K562 (cell line): Measurements from ENCODE around the gene ADGRA3. TPM values are rescaled to one million over a fixed set of nuclear protein-coding genes. Genes with fewer than 3 reads are reported as not detected.

ENCODE experiments used
- ATAC-seq: fragments of 200-7000 bp; cut with Tn5 transposase; 3 replicates; pipeline ENCODE4 v1.9.1; 2020; ENCODE audit warnings: moderate library complexity
- BruUV-seq: library from RNA; stranded (reverse); fragments of 400-500 nt; replicated peaks from 2 replicates; lab custom pipeline; 2021; lab: Mats Ljungman, UMichigan
- CTCF ChIA-PET: fragments of 300-600 bp; formaldehyde crosslinking; extraction: SDS; loops from one replicate; lab custom pipeline; 2021; ENCODE audit warnings: low intra/inter-chr PET ratio; lab: Yijun Ruan, JAX
- POLR2A ChIA-PET: fragments of 300-600, 350-650 bp; sonication (Branson Sonifier 250); formaldehyde crosslinking; extraction: SDS; loops from one replicate; lab custom pipeline; 2021; ENCODE audit warnings: antibody characterized with exemption, inconsistent platforms; lab: Yijun Ruan, JAX
- DNase-seq, 4 experiments: peaks; one replicate each; pipeline versions ENCODE4 v3.0.0 to v3.0.0-alpha.2; 2011 to 2018; ENCODE audit warnings: low spot score in 3 of 4, mixed read lengths in 3 of 4; ENCODE audit errors: extremely low read depth in 1 of 4
- FAIRE-seq: peaks from 2 replicates; lab custom pipeline; 2011; peaks lifted over from hg19 to GRCh38; lab: Jason Lieb, UNC
- H2AFZ ChIP-seq: 2 replicates; pipeline ENCODE4 v1.6.0; 2011; ENCODE audit warnings: low read depth, low read length, control low read depth, inconsistent platforms
- H3K27ac ChIP-seq: fragments of 200-600 bp; 3 replicates; pipeline ENCODE4 v1.8.0; 2011; ENCODE audit warnings: low read depth, mild to moderate bottlenecking, control low read depth, inconsistent platforms, low read length, moderate library complexity, mixed read lengths; ENCODE audit errors: extremely low read depth
- H3K27me3 ChIP-seq, 2 experiments: fragments of 300-600 bp in 1 of 2; 2 replicates in 1 of 2; 3 replicates in 1 of 2; pipeline versions ENCODE4 v1.6.0 to v1.8.0; 2011; ENCODE audit warnings: inconsistent platforms in 2 of 2, low read length in 2 of 2, mild to moderate bottlenecking in 1 of 2, mixed read lengths in 1 of 2, moderate library complexity in 1 of 2; ENCODE audit not compliant: control insufficient read depth in 2 of 2, insufficient read depth in 2 of 2
- H3K36me3 ChIP-seq: fragments of 300-600 bp; 3 replicates; pipeline ENCODE4 v1.8.0; 2011; ENCODE audit warnings: mild to moderate bottlenecking, low read length, inconsistent platforms; ENCODE audit not compliant: control insufficient read depth, insufficient read depth
- H3K4me1 ChIP-seq, 2 experiments: fragments of 200-600 bp in 1 of 2; replicated peaks in 1 of 2; 2 replicates in 1 of 2; 3 replicates in 1 of 2; pipeline versions ENCODE4 v1.5.1 to v1.8.0; 2011; ENCODE audit warnings: inconsistent platforms in 2 of 2, low read length in 2 of 2, mild to moderate bottlenecking in 1 of 2, mixed read lengths in 1 of 2, moderate library complexity in 1 of 2; ENCODE audit not compliant: control insufficient read depth in 2 of 2, insufficient read depth in 2 of 2
- H3K4me2 ChIP-seq: 2 replicates; pipeline ENCODE4 v1.6.1; 2011; ENCODE audit warnings: low read length, control low read depth, inconsistent platforms, mixed read lengths; ENCODE audit not compliant: insufficient read depth
- H3K4me3 ChIP-seq: fragments of 200-600 bp; sonication (generic), shearing (Covaris generic); 2 replicates; pipeline ENCODE4 v1.5.1; 2016; ENCODE audit warnings: control low read depth, inconsistent platforms
- H3K79me2 ChIP-seq: fragments of 200-600 bp; 3 replicates; pipeline ENCODE4 v1.8.0; 2011; ENCODE audit warnings: low read length, inconsistent platforms; ENCODE audit not compliant: control insufficient read depth, insufficient read depth
- H3K9ac ChIP-seq, 2 experiments: 2 replicates each; pipeline versions ENCODE4 v1.6.0 to v1.6.1; 2011; ENCODE audit warnings: low read depth in 2 of 2, low read length in 2 of 2, control low read depth in 1 of 2, inconsistent platforms in 1 of 2, mild to moderate bottlenecking in 1 of 2, mixed read lengths in 1 of 2; ENCODE audit not compliant: insufficient read depth in 1 of 2
- H3K9me1 ChIP-seq: one replicate; pipeline ENCODE4 v1.6.0; 2011; ENCODE audit warnings: inconsistent platforms, mild to moderate bottlenecking, low read length, moderate library complexity; ENCODE audit not compliant: control insufficient read depth, insufficient read depth
- H3K9me3 ChIP-seq: replicated peaks from 2 replicates; pipeline ENCODE4 v1.5.1; 2011; ENCODE audit warnings: low read depth, low read length, inconsistent platforms; ENCODE audit not compliant: control insufficient read depth, insufficient read depth
- H4K20me1 ChIP-seq: replicated peaks from 2 replicates; pipeline ENCODE4 v1.6.1; 2011; ENCODE audit warnings: low read length, inconsistent platforms, mixed read lengths; ENCODE audit not compliant: control insufficient read depth, insufficient read depth
- ADNP ChIP-seq: fragments of 200-800 bp; sonication (Bioruptor generic); IDR thresholded peaks from 2 replicates; pipeline ENCODE4 v1.6.1; 2016; ENCODE audit warnings: missing genetic modification characterization, missing compliant biosample characterization
- DPF2 ChIP-seq: fragments of 450-650 bp; IDR thresholded peaks from 2 replicates; pipeline ENCODE4 v1.6.1; 2016
- PHTF2 ChIP-seq: fragments of 250-450 bp; sonication (Bioruptor Pico); IDR thresholded peaks from 2 replicates; pipeline ENCODE4 v1.5.0; 2021; ENCODE audit warnings: mild to moderate bottlenecking
- POU5F1 ChIP-seq: fragments of 150-350 bp; IDR thresholded peaks from 2 replicates; pipeline ENCODE4 v1.6.1; 2014; ENCODE audit warnings: borderline replicate concordance, low read length, low read depth, mild to moderate bottlenecking; ENCODE audit not compliant: partially characterized antibody
- ZNF263 ChIP-seq: sonication (generic); formaldehyde crosslinking; IDR thresholded peaks from 2 replicates; pipeline ENCODE4 v1.8.0; 2022; ENCODE audit warnings: mild to moderate bottlenecking, missing genetic modification reagents, borderline replicate concordance
- ZNF444 ChIP-seq: fragments of 250-450 bp; sonication (Bioruptor Pico); IDR thresholded peaks from 2 replicates; pipeline ENCODE4 v1.4.0; 2020; ENCODE audit warnings: mild to moderate bottlenecking, moderate library complexity
- WGBS: fragments of 100-300 bp; shearing (Covaris generic); methylation state at CpG from one replicate; pipeline ENCODE4 v1.1.6; 2016; ENCODE audit warnings: low coverage, mixed read lengths; ENCODE audit not compliant: insufficient coverage; ENCODE audit errors: missing lambda C conversion rate; 5-methylcytosine and 5-hydroxymethylcytosine counted together
- in situ Hi-C: fragments of 300-500 bp; cut with MboI; formaldehyde crosslinking; loops from 4 replicates; pipeline ENCODE4 v1.15.0; 2018; ENCODE audit warnings: inconsistent platforms, mixed read lengths
- intact Hi-C: fragments of 100-400 bp; cut with micrococcal nuclease; formaldehyde crosslinking; loops from 2 replicates; pipeline ENCODE4 v1.14.2; 2022
- polyA plus RNA-seq, 8 experiments: library from polyadenylated mRNA; depleted of rRNA in 4 of 8; stranded (reverse) in 5 of 8; unstranded in 3 of 8; fragments of >200 nt; fragmentation: Nextera tagmentation in 2 of 8; fragmentation: Illumina TruSeq in 1 of 8; extraction: Ambion mirVana in 2 of 8; extraction: Trizol in 1 of 8; gene quantifications; 2 replicates each; pipeline versions ENCODE4 v1.2.1 to v1.2.3, GENCODE V29; 2011 to 2014; ENCODE audit warnings: inconsistent platforms in 1 of 8, missing spikeins in 1 of 8
- total RNA-seq, 7 experiments: library from RNA; depleted of rRNA in 6 of 7; stranded (reverse); fragments of >200 nt in 6 of 7; fragmentation: Illumina TruSeq in 2 of 7; extraction: Trizol in 2 of 7; gene quantifications; 2 replicates each; pipeline versions ENCODE4 v1.2.1 to v1.2.3, GENCODE V29; 2011 to 2021; ENCODE audit warnings: low replicate concordance in 1 of 7
- TF ChIP-seq, protein P1 (sequence below): fragments of 250-450 bp; sonication (Bioruptor Pico); IDR thresholded peaks from 2 replicates; pipeline ENCODE4 v1.8.0; 2022; ENCODE audit warnings: moderate library complexity, mild to moderate bottlenecking, inconsistent platforms
- TF ChIP-seq, protein P2 (sequence below): fragments of 450-650 bp; formaldehyde crosslinking; IDR thresholded peaks from 2 replicates; pipeline ENCODE4 v1.4.0; 2020; ENCODE audit warnings: mild to moderate bottlenecking, moderate library complexity
- TF ChIP-seq, protein P3 (sequence below): fragments of 450-650 bp; IDR thresholded peaks from 2 replicates; pipeline ENCODE4 v1.6.1; 2014; ENCODE audit warnings: low read depth, mild to moderate bottlenecking, moderate library complexity, borderline replicate concordance

The ADGRA3 gene
- total and polyA plus RNA-seq, 9 of the 15 experiments (the other 6 are each of a cell fraction or from before 2014, with no cell fraction given), result 0.06 to 2.3 (median 0.27) TPM; not detected in 3

DNA sequence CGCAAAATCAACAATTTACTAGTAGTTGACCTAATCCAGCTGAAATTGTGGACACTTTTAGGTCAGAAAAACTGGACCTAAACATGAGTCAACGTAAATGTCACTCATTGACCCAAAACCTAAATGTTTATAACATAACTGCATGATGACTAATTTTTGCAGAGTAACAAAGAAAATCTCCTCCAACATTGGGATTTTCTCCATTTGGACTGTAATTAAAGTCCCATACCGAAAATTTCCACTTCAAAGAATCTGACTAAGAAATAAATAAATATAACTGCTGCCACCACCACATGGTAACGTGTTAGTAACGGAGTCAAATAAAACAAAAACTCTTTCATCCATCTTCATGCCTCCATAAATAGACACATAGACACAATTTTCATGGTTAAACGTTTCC, 1.9 kb downstream of the ADGRA3 start (continued):
- TF ChIP-seq, protein P1, sequence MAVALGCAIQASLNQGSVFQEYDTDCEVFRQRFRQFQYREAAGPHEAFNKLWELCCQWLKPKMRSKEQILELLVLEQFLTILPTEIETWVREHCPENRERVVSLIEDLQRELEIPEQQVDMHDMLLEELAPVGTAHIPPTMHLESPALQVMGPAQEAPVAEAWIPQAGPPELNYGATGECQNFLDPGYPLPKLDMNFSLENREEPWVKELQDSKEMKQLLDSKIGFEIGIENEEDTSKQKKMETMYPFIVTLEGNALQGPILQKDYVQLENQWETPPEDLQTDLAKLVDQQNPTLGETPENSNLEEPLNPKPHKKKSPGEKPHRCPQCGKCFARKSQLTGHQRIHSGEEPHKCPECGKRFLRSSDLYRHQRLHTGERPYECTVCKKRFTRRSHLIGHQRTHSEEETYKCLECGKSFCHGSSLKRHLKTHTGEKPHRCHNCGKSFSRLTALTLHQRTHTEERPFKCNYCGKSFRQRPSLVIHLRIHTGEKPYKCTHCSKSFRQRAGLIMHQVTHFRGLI (CRISPR knock-in tag), result no peak
- TF ChIP-seq, protein P2, sequence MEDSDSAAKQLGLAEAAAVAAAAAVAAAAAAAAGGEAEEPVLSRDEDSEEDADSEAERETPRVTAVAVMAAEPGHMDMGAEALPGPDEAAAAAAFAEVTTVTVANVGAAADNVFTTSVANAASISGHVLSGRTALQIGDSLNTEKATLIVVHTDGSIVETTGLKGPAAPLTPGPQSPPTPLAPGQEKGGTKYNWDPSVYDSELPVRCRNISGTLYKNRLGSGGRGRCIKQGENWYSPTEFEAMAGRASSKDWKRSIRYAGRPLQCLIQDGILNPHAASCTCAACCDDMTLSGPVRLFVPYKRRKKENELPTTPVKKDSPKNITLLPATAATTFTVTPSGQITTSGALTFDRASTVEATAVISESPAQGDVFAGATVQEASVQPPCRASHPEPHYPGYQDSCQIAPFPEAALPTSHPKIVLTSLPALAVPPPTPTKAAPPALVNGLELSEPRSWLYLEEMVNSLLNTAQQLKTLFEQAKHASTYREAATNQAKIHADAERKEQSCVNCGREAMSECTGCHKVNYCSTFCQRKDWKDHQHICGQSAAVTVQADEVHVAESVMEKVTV (CRISPR knock-in tag), result no peak
- TF ChIP-seq POU5F1 (no peak), ADNP (tag) (no peak), PHTF2 (CRISPR knock-in tag) (no peak)

DNA sequence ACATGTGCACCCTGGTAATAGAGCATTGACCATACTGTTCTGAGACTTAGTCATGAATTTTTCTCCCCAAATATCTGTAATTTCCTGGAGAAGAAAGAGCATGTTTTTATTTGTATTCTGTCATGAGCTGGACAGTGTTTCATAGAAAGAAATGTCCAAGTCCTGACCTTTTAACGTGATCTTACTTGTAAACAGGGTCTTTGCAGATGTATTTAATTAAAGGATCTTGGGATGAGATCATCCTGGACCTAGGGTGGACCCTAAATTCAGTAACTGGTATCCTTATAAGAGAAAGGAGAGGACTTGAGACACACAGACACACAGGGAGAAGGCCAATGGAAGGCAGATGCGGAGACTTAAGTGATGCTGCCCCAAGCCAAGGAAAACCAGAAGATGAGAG, 3.6 kb downstream of the ADGRA3 start:
- Histone ChIP-seq H4K20me1 (no peaks in the 10 kb centered on the region), H3K9me1 (no peaks in the 10 kb centered on the region), H3K9me3 (no peaks in the 10 kb centered on the region), H3K4me3 (no peak overlapping the region), H3K9ac (no peak overlapping the region), H2AFZ (no peak overlapping the region), H3K27me3 (peaks cover 8 to 12% of the 10 kb centered on the region in 2 experiments; a peak in 3 of 5 replicates), H3K79me2 (no peaks in the 10 kb centered on the region), H3K4me1 (peaks cover 0 to 8% of the 10 kb centered on the region in 2 experiments; a peak in 2 of 5 replicates), H3K27ac (no peak overlapping the region), H3K36me3 (no peaks in the 10 kb centered on the region), H3K4me2 (no peak overlapping the region)
- no peak for FAIRE-seq
- BruUV-seq, result no TSS peak
- 0% methylated on average over 2 of the region's 2 CpGs for WGBS
- POLR2A ChIA-PET, result no interaction called here
- ATAC-seq, result no peak
- CTCF ChIA-PET, result no interaction called here
- DNase-seq, result no peak
- in situ Hi-C loops (no loop called here), intact Hi-C loops (no loop called here)
- TF ChIP-seq ZNF263 (CRISPR knock-in tag), result no peak
- TF ChIP-seq ZNF444 (CRISPR knock-in tag), result no peak
- TF ChIP-seq DPF2, result no peak
- TF ChIP-seq, protein P3, sequence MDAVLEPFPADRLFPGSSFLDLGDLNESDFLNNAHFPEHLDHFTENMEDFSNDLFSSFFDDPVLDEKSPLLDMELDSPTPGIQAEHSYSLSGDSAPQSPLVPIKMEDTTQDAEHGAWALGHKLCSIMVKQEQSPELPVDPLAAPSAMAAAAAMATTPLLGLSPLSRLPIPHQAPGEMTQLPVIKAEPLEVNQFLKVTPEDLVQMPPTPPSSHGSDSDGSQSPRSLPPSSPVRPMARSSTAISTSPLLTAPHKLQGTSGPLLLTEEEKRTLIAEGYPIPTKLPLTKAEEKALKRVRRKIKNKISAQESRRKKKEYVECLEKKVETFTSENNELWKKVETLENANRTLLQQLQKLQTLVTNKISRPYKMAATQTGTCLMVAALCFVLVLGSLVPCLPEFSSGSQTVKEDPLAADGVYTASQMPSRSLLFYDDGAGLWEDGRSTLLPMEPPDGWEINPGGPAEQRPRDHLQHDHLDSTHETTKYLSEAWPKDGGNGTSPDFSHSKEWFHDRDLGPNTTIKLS, result no peak
